GM12878 (cell line): ENCODE results near the gene PRRT4. TPM values are rescaled to one million over a fixed set of nuclear protein-coding genes. Genes with fewer than 3 reads are reported as not detected.

Experiments
- ASH2L ChIP-seq: fragments of 300-600, 200-600 bp; sonication (generic); IDR thresholded peaks from 2 replicates; pipeline ENCODE4 v1.6.1; 2017; ENCODE audit warnings: low read depth, mild to moderate bottlenecking, borderline replicate concordance
- CEBPB ChIP-seq, 2 experiments: fragments of 150-350 bp in 1 of 2; IDR thresholded peaks; 2 replicates each; pipeline ENCODE4 v1.6.1; 2012 to 2014; ENCODE audit warnings: low read depth in 2 of 2, low read length in 2 of 2, borderline replicate concordance in 1 of 2, inconsistent platforms in 1 of 2
- CHD1 ChIP-seq: IDR thresholded peaks from 2 replicates; pipeline ENCODE4 v1.6.1; 2012; ENCODE audit warnings: low read depth, low read length, improper control_type of control experiment
- CHD2 ChIP-seq: IDR thresholded peaks from 2 replicates; pipeline ENCODE4 v1.6.1; 2011; ENCODE audit warnings: low read depth, low read length, improper control_type of control experiment, borderline replicate concordance
- CHD4 ChIP-seq: fragments of 200-600 bp; sonication (generic); IDR thresholded peaks from 2 replicates; pipeline ENCODE4 v1.6.1; 2016; ENCODE audit warnings: mild to moderate bottlenecking
- CTCF ChIP-seq, 3 experiments: IDR thresholded peaks in 2 of 3; conservative IDR thresholded peaks in 1 of 3; 2 replicates each; pipeline ENCODE4 v1.5.1; 2011; ENCODE audit warnings: low read depth in 3 of 3, low read length in 3 of 3, mild to moderate bottlenecking in 3 of 3, control low read depth in 2 of 3, moderate library complexity in 2 of 3, inconsistent platforms in 1 of 3, mixed read lengths in 1 of 3; ENCODE audit not compliant: control insufficient read depth in 2 of 3, insufficient read depth in 1 of 3; ENCODE audit errors: extremely low read depth in 1 of 3
- E2F4 ChIP-seq: IDR thresholded peaks from 2 replicates; pipeline ENCODE4 v1.6.1; 2012; ENCODE audit warnings: low read depth, low read length, improper control_type of control experiment
- EP300 ChIP-seq, 2 experiments: fragments of 150-350 bp in 1 of 2; IDR thresholded peaks; 2 replicates each; pipeline ENCODE4 v1.6.1; 2011 to 2012; ENCODE audit warnings: low read depth in 2 of 2, low read length in 2 of 2, borderline replicate concordance in 1 of 2, improper control_type of control experiment in 1 of 2, inconsistent platforms in 1 of 2; ENCODE audit not compliant: control insufficient read depth in 1 of 2
- FOS ChIP-seq: IDR thresholded peaks from 3 replicates; pipeline ENCODE4 v1.6.1; 2011; ENCODE audit warnings: borderline replicate concordance; ENCODE audit not compliant: insufficient read length; ENCODE audit errors: extremely low read depth
- HCFC1 ChIP-seq: fragments of 150-350 bp; IDR thresholded peaks from 2 replicates; pipeline ENCODE4 v1.6.1; 2014; ENCODE audit warnings: low read length
- MTA3 ChIP-seq: IDR thresholded peaks from 2 replicates; pipeline ENCODE4 v1.6.1; 2012; ENCODE audit warnings: low read length, inconsistent platforms, borderline replicate concordance
- NFYB ChIP-seq: IDR thresholded peaks from 2 replicates; pipeline ENCODE4 v1.6.1; 2011; ENCODE audit warnings: low read depth, mild to moderate bottlenecking, low read length, improper control_type of control experiment, moderate library complexity; ENCODE audit not compliant: insufficient read depth
- NR2C1 ChIP-seq: fragments of 450-650 bp; IDR thresholded peaks from 2 replicates; pipeline ENCODE4 v1.6.1; 2017; ENCODE audit warnings: antibody characterized with exemption, mild to moderate bottlenecking, moderate library complexity
- POLR2AphosphoS5 ChIP-seq: IDR thresholded peaks from 2 replicates; pipeline ENCODE4 v1.6.1; 2011; ENCODE audit warnings: mild to moderate bottlenecking, low read length, inconsistent platforms
- RBBP5 ChIP-seq: fragments of 200-600 bp; sonication (generic); conservative IDR thresholded peaks from 2 replicates; pipeline ENCODE4 v1.6.1; 2016
- RCOR1 ChIP-seq: conservative IDR thresholded peaks from 2 replicates; pipeline ENCODE4 v1.6.1; 2012; ENCODE audit warnings: low read depth, low read length, improper control_type of control experiment
- REST ChIP-seq: IDR thresholded peaks from 2 replicates; pipeline ENCODE4 v1.6.1; 2012; ENCODE audit warnings: mild to moderate bottlenecking, low read depth, low read length
- RUNX3 ChIP-seq: IDR thresholded peaks from 2 replicates; pipeline ENCODE4 v1.6.1; 2012; ENCODE audit warnings: low read length, inconsistent platforms
- STAT3 ChIP-seq: IDR thresholded peaks from 2 replicates; pipeline ENCODE4 v1.6.1; 2011; ENCODE audit warnings: low read depth, low read length, improper control_type of control experiment
- SUPT20H ChIP-seq: IDR thresholded peaks from 2 replicates; pipeline ENCODE4 v1.6.1; 2011; ENCODE audit warnings: low read depth, mild to moderate bottlenecking, low read length, moderate library complexity, borderline replicate concordance; ENCODE audit not compliant: control insufficient read depth
- TCF12 ChIP-seq: IDR thresholded peaks from 2 replicates; pipeline ENCODE4 v1.6.1; 2011; ENCODE audit warnings: low read depth, mild to moderate bottlenecking, low read length
- USF1 ChIP-seq: IDR thresholded peaks from 2 replicates; pipeline ENCODE4 v1.6.1; 2011; ENCODE audit warnings: borderline replicate concordance, low read depth, mild to moderate bottlenecking, moderate library complexity, mixed read lengths, low read length; ENCODE audit not compliant: insufficient read depth; ENCODE audit errors: extremely low read length
- ZNF274 ChIP-seq: IDR thresholded peaks from one replicate; pipeline ENCODE4 v1.8.0; 2011; ENCODE audit not compliant: insufficient read length, insufficient read depth
- polyA plus RNA-seq, 11 experiments: library from polyadenylated mRNA; depleted of rRNA in 4 of 11; unstranded in 6 of 11; stranded (reverse) in 5 of 11; fragments of >200 nt; fragmentation: Nextera tagmentation in 4 of 11; fragmentation: Illumina TruSeq in 1 of 11; extraction: Ambion mirVana in 4 of 11; extraction: Trizol in 1 of 11; gene quantifications; 1 replicate in 1 of 11; 2 replicates in 10 of 11; pipeline versions ENCODE4 v1.2.1 to v1.2.3, GENCODE V29; 2011 to 2016; ENCODE audit warnings: inconsistent platforms in 2 of 11, missing spikeins in 2 of 11, low read depth in 1 of 11
- total RNA-seq, 4 experiments: library from RNA; depleted of rRNA in 3 of 4; stranded (reverse); fragments of >200 nt in 3 of 4; fragmentation: Illumina TruSeq in 1 of 4; extraction: Trizol in 1 of 4; gene quantifications; 2 replicates each; pipeline versions ENCODE4 v1.2.1 to v1.2.3, GENCODE V29; 2013 to 2021

The PRRT4 gene
- total and polyA plus RNA-seq, 10 of the 15 experiments (the other 5 are each of a cell fraction or from before 2014, with no cell fraction given) = not detected

GRCh38 chr7:128409596-128410450 lies 48.3 kb upstream of the PRRT4 start, which contains the start of gene IMPDH1 (continued):
- no peak for TF ChIP-seq MTA3
- TF ChIP-seq FOS = no peak
- TF ChIP-seq CHD2 = no peak
- TF ChIP-seq RBBP5 = no peak
- no peak for TF ChIP-seq STAT3
- TF ChIP-seq ASH2L = no peak
- TF ChIP-seq CHD1 = no peak
- no peak for TF ChIP-seq RCOR1
- TF ChIP-seq TCF12 = no peak
- TF ChIP-seq NR2C1 = peak; percentile 27; the same call in 1 of the 2 replicates
- no peak for TF ChIP-seq USF1
- no peak for TF ChIP-seq EP300 (IDR thresholded peaks at IDR 0.05; ENCODE audit: borderline replicate concordance in 1 of 2, control insufficient read depth in 1 of 2, low read depth in 2 of 2, low read length in 2 of 2)
- no peak for TF ChIP-seq ZNF274
- no peak for TF ChIP-seq CEBPB (IDR thresholded peaks at IDR 0.05; ENCODE audit: borderline replicate concordance in 1 of 2, low read depth in 2 of 2, low read length in 2 of 2)
- no peak for TF ChIP-seq POLR2AphosphoS5
- no peak for TF ChIP-seq NFYB
- TF ChIP-seq SUPT20H = no peak
- TF ChIP-seq HCFC1 = no peak
- TF ChIP-seq REST = no peak
- TF ChIP-seq RUNX3 = peak; percentile 71
- no peak for TF ChIP-seq CTCF (IDR thresholded peaks at IDR 0.05 in 2 of 3, conservative IDR thresholded peaks at IDR 0.05 in 1 of 3; ENCODE audit: control insufficient read depth in 2 of 3, extremely low read depth in 1 of 3, insufficient read depth in 1 of 3, low read depth in 3 of 3, low read length in 3 of 3)
- TF ChIP-seq CHD4 = no peak
- TF ChIP-seq E2F4 = no peak
